Kidney (tissue), 14 donors: ENCODE measurements around the gene FARP1. TPM values are rescaled to one million over a fixed set of nuclear protein-coding genes. Genes with fewer than 3 reads are reported as not detected.

Experiments
- DNase-seq, 5 donors: peaks; one replicate each; pipeline ENCODE4 v3.0.0-alpha.2; 2013 to 2020
- FAIRE-seq: peaks from 2 replicates; lab custom pipeline; 2012; peaks lifted over from hg19 to GRCh38; lab: Jason Lieb, UNC
- H3K27ac ChIP-seq, 2 donors: one replicate each; pipeline ENCODE4 v1.7.0; 2013; ENCODE audit warnings: low read depth in 2 of 2, low read length in 2 of 2, inconsistent platforms in 1 of 2
- H3K27me3 ChIP-seq: one replicate; pipeline ENCODE4 v1.7.1; 2013; ENCODE audit warnings: low read length, inconsistent platforms; ENCODE audit not compliant: control insufficient read depth, insufficient read depth
- H3K36me3 ChIP-seq, 3 donors: one replicate each; pipeline versions ENCODE4 v1.7.0 to v1.7.1; 2013; ENCODE audit warnings: low read length in 3 of 3, control low read depth in 1 of 3, inconsistent platforms in 1 of 3; ENCODE audit not compliant: insufficient read depth in 3 of 3, control insufficient read depth in 2 of 3
- H3K4me1 ChIP-seq, 3 donors: one replicate each; pipeline versions ENCODE4 v1.7.0 to v1.7.1; 2013; ENCODE audit warnings: low read length in 3 of 3, inconsistent platforms in 1 of 3, low read depth in 1 of 3; ENCODE audit not compliant: control insufficient read depth in 2 of 3, insufficient read depth in 2 of 3
- H3K4me3 ChIP-seq, 3 donors: one replicate each; pipeline versions ENCODE4 v1.7.0 to v1.8.1; 2013; ENCODE audit warnings: low read length in 3 of 3, control low read depth in 1 of 3, inconsistent platforms in 1 of 3
- H3K9ac ChIP-seq, 3 donors: one replicate each; pipeline versions ENCODE4 v1.7.0 to v1.7.1; 2013; ENCODE audit warnings: low read length in 3 of 3, control low read depth in 1 of 3, inconsistent platforms in 1 of 3
- H3K9me3 ChIP-seq, 3 donors: one replicate each; pipeline versions ENCODE4 v1.7.0 to v1.7.1; 2013; ENCODE audit warnings: low read length in 3 of 3, control low read depth in 1 of 3, inconsistent platforms in 1 of 3; ENCODE audit not compliant: control insufficient read depth in 2 of 3, insufficient read depth in 1 of 3
- intact Hi-C: fragments of 100-400 bp; cut with DNase I; formaldehyde crosslinking; loops from one replicate; pipeline ENCODE4 v1.11.1; 2022
- polyA plus RNA-seq: library from polyadenylated mRNA; stranded (reverse); fragments of 350-450 nt; fragmentation: Illumina TruSeq; extraction: RNeasy Lipid Tissue Mini Kit (QIAGEN cat#74804); gene quantifications from one replicate; pipeline ENCODE4 v1.2.3, GENCODE V29; 2014; ENCODE audit warnings: low read depth, low replicate concordance; ENCODE audit not compliant: insufficient read depth
- total RNA-seq: library from RNA; stranded (reverse); fragmentation: NEBNext Ultra II Directional; extraction: Animal tissue kit (Norgen Biotek cat#: 25700); gene quantifications from one replicate; pipeline ENCODE4 v1.2.1, GENCODE V29; 2021
- TF ChIP-seq, protein P1 (sequence below): IDR thresholded peaks from 3 replicates; pipeline ENCODE4 v1.5.1; 2012; ENCODE audit warnings: mild to moderate bottlenecking, moderate library complexity, borderline replicate concordance; ENCODE audit not compliant: insufficient read depth; ENCODE audit errors: extremely low read depth
- donor health status: control.
- donor health status: control.
- donor health status: control.
- donor health status: control.
- donor health status: control.
- donor health status: DM: yes; HTN: yes; CAD: no.
- donor health status: Normal renal cell carcinoma (clear cell type).

The FARP1 gene
- total and polyA plus RNA-seq, 2 donors from 2014 or later, result 123 to 229 TPM

DNA sequence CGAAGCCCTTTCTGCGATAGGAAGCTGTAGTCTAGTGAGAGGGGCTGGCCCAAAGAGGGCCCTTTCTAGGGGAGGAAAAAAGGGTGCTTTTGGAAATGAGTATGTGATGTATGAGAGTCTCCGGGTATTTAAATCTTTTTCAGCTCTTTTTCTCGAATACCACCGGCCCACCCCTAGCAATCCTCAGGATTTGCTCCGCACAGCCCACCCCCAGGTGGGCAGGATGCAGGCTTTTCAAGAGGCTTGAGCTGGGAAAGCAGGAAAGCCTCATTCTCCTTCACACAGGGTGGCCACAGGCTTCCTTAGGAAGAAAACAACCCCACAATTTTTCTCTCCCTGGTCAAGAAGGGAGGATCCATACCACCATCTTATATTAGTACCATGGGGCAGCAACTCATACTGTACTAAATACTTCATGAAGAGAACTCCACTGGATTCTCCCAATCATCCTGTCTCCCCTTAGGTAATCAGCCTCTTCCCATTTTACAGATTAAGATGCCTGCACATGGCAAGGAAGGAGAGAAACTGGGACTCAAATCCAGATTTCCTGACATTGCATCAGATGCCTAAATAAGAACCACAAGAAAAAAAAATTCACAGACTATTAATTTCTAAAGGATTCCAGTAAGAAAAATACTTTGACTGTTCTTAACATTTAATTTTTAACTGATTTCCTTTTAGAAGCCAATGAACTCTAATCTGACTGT is 349.6 kb downstream of the FARP1 start:
- Histone ChIP-seq H3K27ac (no peak overlapping the region), H3K4me1 (peaks cover 10 to 51% (median 33%) of the 10 kb centered on the region in 3 donors)

DNA sequence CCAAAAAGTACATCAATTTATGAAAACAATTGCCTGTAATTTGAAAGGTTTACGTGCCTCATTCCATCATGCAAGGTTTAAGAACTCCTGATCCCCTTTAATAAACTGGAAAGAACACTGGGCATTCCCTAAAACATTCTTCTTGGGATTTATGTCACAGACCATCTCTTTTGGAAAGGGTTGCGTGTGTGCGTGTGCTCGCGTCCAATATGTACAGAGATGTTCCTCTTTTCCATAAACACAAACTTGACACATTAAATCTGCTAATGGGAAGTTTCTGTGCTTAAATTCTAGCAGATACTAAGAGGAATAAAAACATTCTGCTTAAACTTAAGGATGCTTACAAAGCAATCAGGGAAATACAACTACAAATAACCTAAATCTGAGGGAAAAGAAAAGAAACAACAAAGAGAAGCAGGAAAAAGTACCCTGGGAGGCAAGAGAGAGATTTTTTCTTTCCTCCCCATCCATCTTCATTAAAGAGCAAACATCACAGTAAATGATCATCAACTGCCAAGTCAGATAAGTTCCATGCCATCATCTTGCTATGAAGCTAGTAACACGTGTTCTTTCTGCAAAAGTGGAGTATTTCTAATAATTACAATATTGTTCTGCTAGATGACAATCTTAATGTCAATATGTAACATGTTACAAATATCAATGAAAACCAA is 350.3 kb downstream of the FARP1 start:
- TF ChIP-seq, protein P1, sequence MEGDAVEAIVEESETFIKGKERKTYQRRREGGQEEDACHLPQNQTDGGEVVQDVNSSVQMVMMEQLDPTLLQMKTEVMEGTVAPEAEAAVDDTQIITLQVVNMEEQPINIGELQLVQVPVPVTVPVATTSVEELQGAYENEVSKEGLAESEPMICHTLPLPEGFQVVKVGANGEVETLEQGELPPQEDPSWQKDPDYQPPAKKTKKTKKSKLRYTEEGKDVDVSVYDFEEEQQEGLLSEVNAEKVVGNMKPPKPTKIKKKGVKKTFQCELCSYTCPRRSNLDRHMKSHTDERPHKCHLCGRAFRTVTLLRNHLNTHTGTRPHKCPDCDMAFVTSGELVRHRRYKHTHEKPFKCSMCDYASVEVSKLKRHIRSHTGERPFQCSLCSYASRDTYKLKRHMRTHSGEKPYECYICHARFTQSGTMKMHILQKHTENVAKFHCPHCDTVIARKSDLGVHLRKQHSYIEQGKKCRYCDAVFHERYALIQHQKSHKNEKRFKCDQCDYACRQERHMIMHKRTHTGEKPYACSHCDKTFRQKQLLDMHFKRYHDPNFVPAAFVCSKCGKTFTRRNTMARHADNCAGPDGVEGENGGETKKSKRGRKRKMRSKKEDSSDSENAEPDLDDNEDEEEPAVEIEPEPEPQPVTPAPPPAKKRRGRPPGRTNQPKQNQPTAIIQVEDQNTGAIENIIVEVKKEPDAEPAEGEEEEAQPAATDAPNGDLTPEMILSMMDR, result no peak
- no peak for DNase-seq
- Histone ChIP-seq H3K9ac (no peak overlapping the region), H3K4me1 (peaks cover 10 to 51% (median 33%) of the 10 kb centered on the region in 3 donors), H3K9me3 (no peaks in the 10 kb centered on the region), H3K36me3 (no peaks in the 10 kb centered on the region), H3K27ac (no peak overlapping the region), H3K4me3 (no peak overlapping the region), H3K27me3 (no peaks in the 10 kb centered on the region)
- intact Hi-C loops, result no loop called here
- FAIRE-seq, result no peak

More for the DNA sequence above, 349.6 kb downstream of the FARP1 start:
- FAIRE-seq (no peak), DNase-seq (no peak)
- TF ChIP-seq, protein P1, result no peak
- Histone ChIP-seq H3K4me3 (no peak overlapping the region), H3K9me3 (no peaks in the 10 kb centered on the region), H3K9ac (no peak overlapping the region), H3K27me3 (no peaks in the 10 kb centered on the region), H3K36me3 (no peaks in the 10 kb centered on the region)
- intact Hi-C loops, result no loop called here

DNA sequence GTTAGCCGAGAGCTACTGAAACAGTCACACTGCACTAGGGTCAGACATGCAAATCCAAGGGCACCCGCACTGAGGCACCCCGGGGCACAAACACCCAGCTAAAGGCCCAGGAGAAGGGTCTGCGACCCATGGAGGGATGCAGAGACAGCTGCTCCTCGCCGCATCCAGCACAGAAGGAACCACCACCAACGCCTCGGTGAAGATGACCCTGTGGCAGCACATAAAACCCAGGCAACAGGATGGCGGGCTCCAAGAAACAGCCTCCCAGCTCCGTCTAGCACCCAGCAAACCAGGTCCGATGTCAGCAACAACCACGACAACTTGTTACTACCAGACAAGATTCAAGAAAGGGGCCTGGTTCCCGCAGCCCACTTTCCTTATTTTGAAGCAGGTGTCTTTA is 351.9 kb downstream of the FARP1 start:
- TF ChIP-seq, protein P1, result no peak
- peaks cover 9 to 39% (median 28%) of the 10 kb centered on the region in 3 donors for H3K4me1 ChIP-seq
- DNase-seq (no peak), FAIRE-seq (no peak)
- intact Hi-C loops, result no loop called here
- H3K9me3 ChIP-seq, result no peaks in the 10 kb centered on the region
- H3K36me3 ChIP-seq, result peaks cover 0 to 3% (median 0%) of the 10 kb centered on the region in 3 donors
- H3K27me3 ChIP-seq, result no peaks in the 10 kb centered on the region
- no peak overlapping the region for H3K4me3 ChIP-seq
- H3K27ac ChIP-seq, result no peak overlapping the region
- no peak overlapping the region for H3K9ac ChIP-seq
